ENCODE results near the gene DNASE1L3. TPM values are rescaled to one million over a fixed set of nuclear protein-coding genes. Genes with fewer than 3 reads are reported as not detected.

Gene DNASE1L3
- total and polyA plus RNA-seq, 2 of the 13 experiments (the other 11 are each of a cell fraction or from before 2014, with no cell fraction given): 0.86 to 1.7 TPM

DNA sequence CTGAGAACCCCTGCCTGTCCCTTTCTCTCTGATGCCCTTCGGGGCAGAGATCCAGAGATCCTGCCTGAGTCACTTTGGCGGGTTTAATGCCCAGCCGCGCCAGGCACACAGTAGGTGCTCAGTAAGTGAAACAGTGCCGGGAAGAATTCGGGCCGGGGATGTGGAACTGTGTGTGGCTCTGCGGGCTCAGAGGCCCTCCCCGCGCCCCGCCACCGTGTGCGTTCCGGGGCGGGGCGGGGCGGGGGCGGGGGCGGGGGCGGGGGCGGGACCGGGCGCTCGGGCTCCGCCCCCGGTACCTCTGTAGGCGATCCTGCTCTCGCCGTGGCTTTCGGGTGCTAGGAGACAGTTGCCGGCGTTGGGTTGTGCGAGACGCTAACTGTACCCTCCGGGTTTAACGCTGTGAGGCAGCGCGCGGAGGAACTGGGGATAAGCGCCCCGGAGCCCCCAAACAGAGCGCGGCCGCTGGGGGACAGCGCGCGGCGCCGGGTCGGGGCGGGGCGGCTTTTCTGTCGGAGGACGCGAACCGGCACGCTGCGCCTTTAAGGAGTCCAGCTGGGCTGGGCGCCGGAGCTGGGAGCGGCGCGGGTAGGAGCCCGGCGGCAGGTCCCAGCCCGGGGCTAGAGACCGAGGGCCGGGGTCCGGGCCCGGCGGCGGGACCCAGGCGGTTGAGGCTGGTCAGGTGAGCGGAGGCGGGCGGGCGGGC lies 26.6 kb upstream of the DNASE1L3 start, which contains the start of gene ABHD6 (continued):
- TF ChIP-seq, protein P1, sequence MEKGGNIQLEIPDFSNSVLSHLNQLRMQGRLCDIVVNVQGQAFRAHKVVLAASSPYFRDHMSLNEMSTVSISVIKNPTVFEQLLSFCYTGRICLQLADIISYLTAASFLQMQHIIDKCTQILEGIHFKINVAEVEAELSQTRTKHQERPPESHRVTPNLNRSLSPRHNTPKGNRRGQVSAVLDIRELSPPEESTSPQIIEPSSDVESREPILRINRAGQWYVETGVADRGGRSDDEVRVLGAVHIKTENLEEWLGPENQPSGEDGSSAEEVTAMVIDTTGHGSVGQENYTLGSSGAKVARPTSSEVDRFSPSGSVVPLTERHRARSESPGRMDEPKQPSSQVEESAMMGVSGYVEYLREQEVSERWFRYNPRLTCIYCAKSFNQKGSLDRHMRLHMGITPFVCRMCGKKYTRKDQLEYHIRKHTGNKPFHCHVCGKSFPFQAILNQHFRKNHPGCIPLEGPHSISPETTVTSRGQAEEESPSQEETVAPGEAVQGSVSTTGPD (CRISPR knock-in tag; IDR thresholded peaks at IDR 0.05): no peak
- TF ChIP-seq ZNF317 (CRISPR knock-in tag; IDR thresholded peaks at IDR 0.05) (no peak; the same call in 1 of the 2 replicates), ZNF891 (CRISPR knock-in tag; IDR thresholded peaks at IDR 0.05) (no peak; the same call in 1 of the 2 replicates), HNF4A (CRISPR knock-in tag; IDR thresholded peaks at IDR 0.05) (no peak), MLLT10 (CRISPR knock-in tag; IDR thresholded peaks at IDR 0.05) (no peak), PCBP1 (IDR thresholded peaks at IDR 0.05; ENCODE audit: borderline replicate concordance, low read depth, low read length) (no peak), GATA4 (IDR thresholded peaks at IDR 0.05; ENCODE audit: borderline replicate concordance, low read depth) (no peak), JUN (CRISPR knock-in tag; IDR thresholded peaks at IDR 0.05) (no peak), TOE1 (CRISPR knock-in tag; IDR thresholded peaks at IDR 0.05) (peak; percentile 28; the same call in 1 of the 2 replicates)
- TF ChIP-seq, protein P2, sequence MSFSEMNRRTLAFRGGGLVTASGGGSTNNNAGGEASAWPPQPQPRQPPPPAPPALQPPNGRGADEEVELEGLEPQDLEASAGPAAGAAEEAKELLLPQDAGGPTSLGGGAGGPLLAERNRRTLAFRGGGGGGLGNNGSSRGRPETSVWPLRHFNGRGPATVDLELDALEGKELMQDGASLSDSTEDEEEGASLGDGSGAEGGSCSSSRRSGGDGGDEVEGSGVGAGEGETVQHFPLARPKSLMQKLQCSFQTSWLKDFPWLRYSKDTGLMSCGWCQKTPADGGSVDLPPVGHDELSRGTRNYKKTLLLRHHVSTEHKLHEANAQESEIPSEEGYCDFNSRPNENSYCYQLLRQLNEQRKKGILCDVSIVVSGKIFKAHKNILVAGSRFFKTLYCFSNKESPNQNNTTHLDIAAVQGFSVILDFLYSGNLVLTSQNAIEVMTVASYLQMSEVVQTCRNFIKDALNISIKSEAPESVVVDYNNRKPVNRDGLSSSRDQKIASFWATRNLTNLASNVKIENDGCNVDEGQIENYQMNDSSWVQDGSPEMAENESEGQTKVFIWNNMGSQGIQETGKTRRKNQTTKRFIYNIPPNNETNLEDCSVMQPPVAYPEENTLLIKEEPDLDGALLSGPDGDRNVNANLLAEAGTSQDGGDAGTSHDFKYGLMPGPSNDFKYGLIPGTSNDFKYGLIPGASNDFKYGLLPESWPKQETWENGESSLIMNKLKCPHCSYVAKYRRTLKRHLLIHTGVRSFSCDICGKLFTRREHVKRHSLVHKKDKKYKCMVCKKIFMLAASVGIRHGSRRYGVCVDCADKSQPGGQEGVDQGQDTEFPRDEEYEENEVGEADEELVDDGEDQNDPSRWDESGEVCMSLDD (CRISPR knock-in tag; IDR thresholded peaks at IDR 0.05; ENCODE audit: borderline replicate concordance): peak; percentile 46; the same call in 1 of the 2 replicates
- TF ChIP-seq, protein P3, sequence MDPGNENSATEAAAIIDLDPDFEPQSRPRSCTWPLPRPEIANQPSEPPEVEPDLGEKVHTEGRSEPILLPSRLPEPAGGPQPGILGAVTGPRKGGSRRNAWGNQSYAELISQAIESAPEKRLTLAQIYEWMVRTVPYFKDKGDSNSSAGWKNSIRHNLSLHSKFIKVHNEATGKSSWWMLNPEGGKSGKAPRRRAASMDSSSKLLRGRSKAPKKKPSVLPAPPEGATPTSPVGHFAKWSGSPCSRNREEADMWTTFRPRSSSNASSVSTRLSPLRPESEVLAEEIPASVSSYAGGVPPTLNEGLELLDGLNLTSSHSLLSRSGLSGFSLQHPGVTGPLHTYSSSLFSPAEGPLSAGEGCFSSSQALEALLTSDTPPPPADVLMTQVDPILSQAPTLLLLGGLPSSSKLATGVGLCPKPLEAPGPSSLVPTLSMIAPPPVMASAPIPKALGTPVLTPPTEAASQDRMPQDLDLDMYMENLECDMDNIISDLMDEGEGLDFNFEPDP (CRISPR knock-in tag; conservative IDR thresholded peaks at IDR 0.05): 0 out of 2 replicates have a peak, but pooled peaks have one; percentile 65
- TF ChIP-seq, protein P4, sequence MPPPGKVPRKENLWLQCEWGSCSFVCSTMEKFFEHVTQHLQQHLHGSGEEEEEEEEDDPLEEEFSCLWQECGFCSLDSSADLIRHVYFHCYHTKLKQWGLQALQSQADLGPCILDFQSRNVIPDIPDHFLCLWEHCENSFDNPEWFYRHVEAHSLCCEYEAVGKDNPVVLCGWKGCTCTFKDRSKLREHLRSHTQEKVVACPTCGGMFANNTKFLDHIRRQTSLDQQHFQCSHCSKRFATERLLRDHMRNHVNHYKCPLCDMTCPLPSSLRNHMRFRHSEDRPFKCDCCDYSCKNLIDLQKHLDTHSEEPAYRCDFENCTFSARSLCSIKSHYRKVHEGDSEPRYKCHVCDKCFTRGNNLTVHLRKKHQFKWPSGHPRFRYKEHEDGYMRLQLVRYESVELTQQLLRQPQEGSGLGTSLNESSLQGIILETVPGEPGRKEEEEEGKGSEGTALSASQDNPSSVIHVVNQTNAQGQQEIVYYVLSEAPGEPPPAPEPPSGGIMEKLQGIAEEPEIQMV (CRISPR knock-in tag; IDR thresholded peaks at IDR 0.05; ENCODE audit: low read depth): no peak
- TF ChIP-seq, protein P5, sequence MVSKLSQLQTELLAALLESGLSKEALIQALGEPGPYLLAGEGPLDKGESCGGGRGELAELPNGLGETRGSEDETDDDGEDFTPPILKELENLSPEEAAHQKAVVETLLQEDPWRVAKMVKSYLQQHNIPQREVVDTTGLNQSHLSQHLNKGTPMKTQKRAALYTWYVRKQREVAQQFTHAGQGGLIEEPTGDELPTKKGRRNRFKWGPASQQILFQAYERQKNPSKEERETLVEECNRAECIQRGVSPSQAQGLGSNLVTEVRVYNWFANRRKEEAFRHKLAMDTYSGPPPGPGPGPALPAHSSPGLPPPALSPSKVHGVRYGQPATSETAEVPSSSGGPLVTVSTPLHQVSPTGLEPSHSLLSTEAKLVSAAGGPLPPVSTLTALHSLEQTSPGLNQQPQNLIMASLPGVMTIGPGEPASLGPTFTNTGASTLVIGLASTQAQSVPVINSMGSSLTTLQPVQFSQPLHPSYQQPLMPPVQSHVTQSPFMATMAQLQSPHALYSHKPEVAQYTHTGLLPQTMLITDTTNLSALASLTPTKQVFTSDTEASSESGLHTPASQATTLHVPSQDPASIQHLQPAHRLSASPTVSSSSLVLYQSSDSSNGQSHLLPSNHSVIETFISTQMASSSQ (IDR thresholded peaks at IDR 0.05; ENCODE audit: low read depth): no peak
- TF ChIP-seq, protein P5 (CRISPR knock-in tag; IDR thresholded peaks at IDR 0.05; ENCODE audit: borderline replicate concordance): no peak
